ENCODE results near the gene SGCG.

SGCG gene

GRCh38 chr13:23160638-23161480 lies 19.9 kb upstream of the SGCG start:
- Mint-ChIP-seq H3K36me3 (ENCODE audit: insufficient read depth) (no peaks in the 10 kb centered on the region), H3K4me1 (peaks cover 5% of the 10 kb centered on the region), H3K9me3 (no peaks in the 10 kb centered on the region), H3K27me3 (peaks cover 29% of the 10 kb centered on the region), H3K27ac (ENCODE audit: low read depth) (no peak overlapping the region), H3K4me3 (no peak overlapping the region)
- no peak for ATAC-seq (replicated peaks; ENCODE audit: extremely low read depth, poor library complexity, severe bottlenecking)
- no peak for DNase-seq (ENCODE audit: low spot score in 2 of 2)

- H3K36me3 Mint-ChIP-seq (ENCODE audit: insufficient read depth), result no peaks in the 10 kb centered on the region
- H3K27me3 Mint-ChIP-seq, result peaks cover 34% of the 10 kb centered on the region
- H3K4me1 Mint-ChIP-seq, result peaks cover 5% of the 10 kb centered on the region
- no peak overlapping the region for H3K4me3 Mint-ChIP-seq
- no peak overlapping the region for H3K27ac Mint-ChIP-seq (ENCODE audit: low read depth)
- H3K9me3 Mint-ChIP-seq, result no peaks in the 10 kb centered on the region
- ATAC-seq (replicated peaks; ENCODE audit: extremely low read depth, poor library complexity, severe bottlenecking), result no peak
- no peak for DNase-seq (ENCODE audit: low spot score in 2 of 2)
Observed at GRCh38 chr13:23161481-23161825, 19.3 kb upstream of the SGCG start.

- no peak for DNase-seq (ENCODE audit: low spot score in 2 of 2)
- no peaks in the 10 kb centered on the region for H3K27me3 Mint-ChIP-seq
- no peaks in the 10 kb centered on the region for H3K36me3 Mint-ChIP-seq (ENCODE audit: insufficient read depth)
- no peak overlapping the region for H3K27ac Mint-ChIP-seq (ENCODE audit: low read depth)
- H3K9me3 Mint-ChIP-seq, result peaks cover 9% of the 10 kb centered on the region
- ATAC-seq (replicated peaks; ENCODE audit: extremely low read depth, poor library complexity, severe bottlenecking), result no peak
- H3K4me3 Mint-ChIP-seq, result no peak overlapping the region
- H3K4me1 Mint-ChIP-seq, result no peaks in the 10 kb centered on the region
Observed at GRCh38 chr13:23175920-23176319, 4.9 kb upstream of the SGCG start.

GRCh38 chr13:23182142-23182541 lies 1.4 kb downstream of the SGCG start:
- Mint-ChIP-seq H3K27me3 (no peaks in the 10 kb centered on the region), H3K4me3 (no peak overlapping the region), H3K36me3 (ENCODE audit: insufficient read depth) (no peaks in the 10 kb centered on the region), H3K27ac (ENCODE audit: low read depth) (no peak overlapping the region), H3K4me1 (no peaks in the 10 kb centered on the region), H3K9me3 (peaks cover under 1% of the 10 kb centered on the region)
- ATAC-seq (replicated peaks; ENCODE audit: extremely low read depth, poor library complexity, severe bottlenecking) (no peak), DNase-seq (ENCODE audit: low spot score in 2 of 2) (no peak)

GRCh38 chr13:23183292-23183691 lies 2.5 kb downstream of the SGCG start:
- no peaks in the 10 kb centered on the region for H3K36me3 Mint-ChIP-seq (ENCODE audit: insufficient read depth)
- ATAC-seq (replicated peaks; ENCODE audit: extremely low read depth, poor library complexity, severe bottlenecking) (no peak), DNase-seq (ENCODE audit: low spot score in 2 of 2) (no peak)
- no peaks in the 10 kb centered on the region for H3K4me1 Mint-ChIP-seq
- no peaks in the 10 kb centered on the region for H3K27me3 Mint-ChIP-seq
- H3K27ac Mint-ChIP-seq (ENCODE audit: low read depth), result no peak overlapping the region
- H3K4me3 Mint-ChIP-seq, result no peak overlapping the region
- no peaks in the 10 kb centered on the region for H3K9me3 Mint-ChIP-seq

GRCh38 chr13:23185542-23185941 lies 4.8 kb downstream of the SGCG start:
- H3K4me1 Mint-ChIP-seq, result no peaks in the 10 kb centered on the region
- no peak overlapping the region for H3K4me3 Mint-ChIP-seq
- ATAC-seq (replicated peaks; ENCODE audit: extremely low read depth, poor library complexity, severe bottlenecking) (no peak), DNase-seq (ENCODE audit: low spot score in 2 of 2) (no peak)
- H3K27me3 Mint-ChIP-seq, result no peaks in the 10 kb centered on the region
- H3K27ac Mint-ChIP-seq (ENCODE audit: low read depth), result no peak overlapping the region
- H3K36me3 Mint-ChIP-seq (ENCODE audit: insufficient read depth), result no peaks in the 10 kb centered on the region
- H3K9me3 Mint-ChIP-seq, result no peaks in the 10 kb centered on the region

- Mint-ChIP-seq H3K4me1 (no peaks in the 10 kb centered on the region), H3K27ac (ENCODE audit: low read depth) (no peak overlapping the region), H3K9me3 (no peaks in the 10 kb centered on the region), H3K27me3 (peaks cover 39% of the 10 kb centered on the region), H3K4me3 (no peak overlapping the region), H3K36me3 (ENCODE audit: insufficient read depth) (no peaks in the 10 kb centered on the region)
- ATAC-seq (replicated peaks; ENCODE audit: extremely low read depth, poor library complexity, severe bottlenecking) (no peak), DNase-seq (ENCODE audit: low spot score in 2 of 2) (no peak)
Observed at GRCh38 chr13:23201870-23202269, 21.1 kb downstream of the SGCG start.

- Mint-ChIP-seq H3K4me1 (no peaks in the 10 kb centered on the region), H3K36me3 (ENCODE audit: insufficient read depth) (no peaks in the 10 kb centered on the region), H3K27me3 (peaks cover 39% of the 10 kb centered on the region), H3K9me3 (no peaks in the 10 kb centered on the region), H3K27ac (ENCODE audit: low read depth) (no peak overlapping the region), H3K4me3 (no peak overlapping the region)
- DNase-seq (ENCODE audit: low spot score in 2 of 2) (no peak), ATAC-seq (replicated peaks; ENCODE audit: extremely low read depth, poor library complexity, severe bottlenecking) (no peak)
Observed at GRCh38 chr13:23202383-23202782, 21.6 kb downstream of the SGCG start.

GRCh38 chr13:23203516-23203915 lies 22.7 kb downstream of the SGCG start:
- no peak for DNase-seq (ENCODE audit: low spot score in 2 of 2)
- ATAC-seq (replicated peaks; ENCODE audit: extremely low read depth, poor library complexity, severe bottlenecking), result no peak
- Mint-ChIP-seq H3K4me1 (no peaks in the 10 kb centered on the region), H3K27me3 (peaks cover 35% of the 10 kb centered on the region), H3K27ac (ENCODE audit: low read depth) (no peak overlapping the region), H3K36me3 (ENCODE audit: insufficient read depth) (no peaks in the 10 kb centered on the region), H3K9me3 (no peaks in the 10 kb centered on the region), H3K4me3 (no peak overlapping the region)

GRCh38 chr13:23205807-23206206 lies 25.0 kb downstream of the SGCG start:
- H3K36me3 Mint-ChIP-seq (ENCODE audit: insufficient read depth), result no peaks in the 10 kb centered on the region
- no peaks in the 10 kb centered on the region for H3K9me3 Mint-ChIP-seq
- peaks cover 21% of the 10 kb centered on the region for H3K27me3 Mint-ChIP-seq
- H3K4me3 Mint-ChIP-seq, result no peak overlapping the region
- no peak overlapping the region for H3K27ac Mint-ChIP-seq (ENCODE audit: low read depth)
- no peaks in the 10 kb centered on the region for H3K4me1 Mint-ChIP-seq
- DNase-seq (ENCODE audit: low spot score in 2 of 2) (no peak), ATAC-seq (replicated peaks; ENCODE audit: extremely low read depth, poor library complexity, severe bottlenecking) (no peak)

- H3K27ac Mint-ChIP-seq (ENCODE audit: low read depth), result no peak overlapping the region
- ATAC-seq (replicated peaks; ENCODE audit: extremely low read depth, poor library complexity, severe bottlenecking) (no peak), DNase-seq (ENCODE audit: low spot score in 2 of 2) (no peak)
- H3K36me3 Mint-ChIP-seq (ENCODE audit: insufficient read depth), result no peaks in the 10 kb centered on the region
- peaks cover 14% of the 10 kb centered on the region for H3K9me3 Mint-ChIP-seq
- peaks cover 24% of the 10 kb centered on the region for H3K27me3 Mint-ChIP-seq
- H3K4me1 Mint-ChIP-seq, result no peaks in the 10 kb centered on the region
- H3K4me3 Mint-ChIP-seq, result no peak overlapping the region
Observed at GRCh38 chr13:23212671-23213070, 31.9 kb downstream of the SGCG start.

GRCh38 chr13:23231241-23231640 lies 50.5 kb downstream of the SGCG start:
- DNase-seq (ENCODE audit: low spot score in 2 of 2), result no peak
- Mint-ChIP-seq H3K4me1 (no peaks in the 10 kb centered on the region), H3K9me3 (no peaks in the 10 kb centered on the region), H3K27ac (ENCODE audit: low read depth) (no peak overlapping the region), H3K4me3 (no peak overlapping the region), H3K27me3 (peaks cover 28% of the 10 kb centered on the region), H3K36me3 (ENCODE audit: insufficient read depth) (no peaks in the 10 kb centered on the region)
- no peak for ATAC-seq (replicated peaks; ENCODE audit: extremely low read depth, poor library complexity, severe bottlenecking)

- Mint-ChIP-seq H3K4me3 (no peak overlapping the region), H3K4me1 (no peaks in the 10 kb centered on the region), H3K9me3 (no peaks in the 10 kb centered on the region), H3K27ac (ENCODE audit: low read depth) (no peak overlapping the region), H3K36me3 (ENCODE audit: insufficient read depth) (no peaks in the 10 kb centered on the region), H3K27me3 (peaks cover 47% of the 10 kb centered on the region)
- DNase-seq (ENCODE audit: low spot score in 2 of 2) (no peak), ATAC-seq (replicated peaks; ENCODE audit: extremely low read depth, poor library complexity, severe bottlenecking) (no peak)
Observed at GRCh38 chr13:23235994-23236393, 55.2 kb downstream of the SGCG start.
